HG03039 (cell line): ENCODE results near the gene MT1B.

Experiments
- ATAC-seq: cut with Tn5 transposase; IDR thresholded peaks from one replicate; pipeline ENCODE4 v1.9.1; 2021; ENCODE audit warnings: mild to moderate bottlenecking, moderate library complexity; ENCODE audit not compliant: unreplicated experiment

Gene MT1B

DNA sequence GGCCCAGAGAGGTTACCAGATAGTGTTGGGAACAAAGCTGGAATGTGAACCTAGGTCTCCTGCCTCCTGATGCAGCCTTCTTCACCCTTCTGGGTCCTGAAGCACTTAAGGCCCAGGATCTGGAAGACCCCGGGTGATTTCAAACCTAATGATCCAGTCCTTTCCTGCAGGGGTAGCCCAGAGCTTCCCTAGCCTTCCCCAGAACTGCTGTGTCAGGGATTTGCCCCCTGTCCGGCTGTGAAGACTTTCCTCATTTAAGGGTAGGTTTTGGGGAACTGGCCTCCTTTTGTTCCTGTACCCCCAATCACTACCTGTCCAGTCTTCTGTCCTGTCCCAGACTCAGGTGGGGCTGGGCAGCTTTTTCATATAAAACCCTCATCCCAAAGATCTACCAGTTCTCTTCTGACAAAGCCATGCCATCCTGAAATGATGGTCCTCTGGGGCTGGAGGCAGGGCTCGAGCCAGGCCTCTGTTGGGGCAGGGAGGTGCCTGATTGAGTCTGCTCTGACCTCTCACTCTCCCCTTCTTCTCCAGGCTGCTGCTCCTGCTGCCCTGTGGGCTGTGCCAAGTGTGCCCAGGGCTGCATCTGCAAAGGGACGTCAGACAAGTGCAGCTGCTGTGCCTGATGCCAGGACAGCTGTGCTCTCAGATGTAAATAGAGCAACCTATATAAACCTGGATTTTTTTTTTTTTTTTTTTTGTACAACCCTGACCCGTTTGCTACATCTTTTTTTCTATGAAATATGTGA is 31.9 kb downstream of the MT1B start:
- ATAC-seq: no peak

DNA sequence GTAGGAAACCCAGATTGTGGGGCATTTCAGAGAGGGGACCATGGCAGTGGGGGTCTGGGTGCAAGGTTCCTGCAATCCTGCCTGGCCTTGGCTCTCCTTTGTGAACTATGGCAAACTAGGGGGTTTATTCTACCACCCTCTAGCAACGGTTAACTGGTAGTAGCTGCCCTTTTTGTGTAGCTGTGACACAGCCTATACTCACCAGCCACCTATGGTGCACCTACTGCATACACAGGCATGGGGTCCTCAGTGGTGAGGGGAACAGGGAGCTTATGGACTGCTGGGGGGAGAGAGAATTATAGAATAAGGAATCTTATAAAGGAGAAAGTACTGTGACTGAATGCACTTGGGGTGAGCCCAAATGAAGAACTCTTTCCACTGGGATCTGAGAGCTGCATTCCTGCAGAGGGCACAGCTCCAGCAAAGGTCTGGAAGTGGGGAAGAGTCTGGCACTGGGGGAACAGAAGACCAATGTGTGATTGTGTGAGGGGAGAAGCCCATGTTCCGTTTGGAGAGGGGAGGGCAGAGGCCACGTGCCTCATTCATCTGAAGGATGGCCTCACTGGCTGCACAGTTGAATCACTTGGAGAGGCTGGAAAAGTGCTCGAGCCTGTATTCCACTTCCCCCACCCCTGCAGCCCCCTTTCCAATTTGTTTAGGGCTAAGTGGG is 32.7 kb downstream of the MT1B start:
- no peak for ATAC-seq

DNA sequence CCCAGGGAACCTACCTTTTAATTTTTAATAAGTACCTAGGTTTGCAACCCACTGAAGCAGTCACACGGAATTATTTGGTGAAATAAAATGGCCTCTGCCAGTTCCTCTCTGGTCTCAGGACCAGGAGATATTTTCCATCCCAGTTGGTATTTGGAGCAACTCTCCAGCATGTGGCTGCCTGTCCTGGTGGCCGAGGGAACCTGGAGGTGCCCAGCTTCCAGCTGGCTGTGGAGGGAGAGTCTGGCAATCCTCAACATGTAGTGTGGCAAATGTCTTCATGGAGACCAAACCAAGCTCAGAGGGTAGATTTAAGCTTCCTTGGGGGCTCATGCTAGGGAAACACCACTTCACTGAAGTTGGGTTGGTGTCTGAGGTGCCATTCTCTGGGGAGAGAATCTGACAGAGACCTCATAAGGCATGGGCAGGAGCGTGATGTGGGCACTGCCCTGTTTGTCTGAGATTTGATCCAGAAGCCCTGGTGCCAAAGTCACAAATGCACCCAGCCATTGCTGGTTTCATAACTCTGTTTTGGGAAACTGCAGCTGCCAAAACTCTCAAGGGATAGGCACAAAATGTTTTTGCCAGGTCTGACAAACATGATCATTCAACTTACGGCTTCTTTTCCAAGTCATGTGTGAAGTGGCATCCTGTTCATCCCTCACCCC is 33.4 kb downstream of the MT1B start:
- no peak for ATAC-seq

DNA sequence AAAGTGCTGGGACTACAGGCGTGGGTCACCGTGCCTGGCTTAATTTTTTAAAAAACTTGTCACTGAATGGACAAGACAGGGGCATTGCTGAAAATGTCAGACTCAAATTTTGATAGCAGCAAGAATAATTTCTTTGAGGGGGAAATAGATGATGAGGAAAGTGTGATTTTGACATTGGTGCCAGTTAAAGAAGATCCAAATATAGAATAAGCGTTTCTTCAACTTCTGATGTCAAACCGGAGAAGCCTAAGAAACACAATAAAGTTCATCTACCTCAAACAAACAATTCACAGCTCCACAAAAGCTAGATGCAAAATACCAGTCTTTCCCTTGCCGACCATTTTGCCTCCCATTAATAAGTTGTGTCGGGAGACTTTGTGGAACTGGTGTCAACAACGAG is 35.1 kb downstream of the MT1B start:
- ATAC-seq: no peak

DNA sequence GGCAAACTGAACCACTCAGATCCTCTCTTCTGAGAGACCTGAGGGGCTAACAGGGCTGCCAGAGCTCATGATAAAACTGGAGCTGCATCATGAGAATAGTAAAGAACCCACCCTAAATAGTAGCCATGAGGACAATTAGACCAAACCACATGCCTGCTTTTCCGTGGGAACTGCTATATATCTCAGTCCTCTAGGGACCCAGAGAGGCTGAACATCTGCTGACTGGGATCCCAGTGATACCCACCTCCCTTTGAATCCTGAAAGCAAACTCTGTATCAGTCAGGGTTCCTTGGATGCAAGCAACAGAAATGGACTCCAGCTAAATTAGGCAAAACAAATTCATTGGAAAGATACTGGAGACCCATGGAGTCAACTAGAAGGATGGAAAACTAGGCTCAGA is 37.1 kb downstream of the MT1B start:
- ATAC-seq: no peak

DNA sequence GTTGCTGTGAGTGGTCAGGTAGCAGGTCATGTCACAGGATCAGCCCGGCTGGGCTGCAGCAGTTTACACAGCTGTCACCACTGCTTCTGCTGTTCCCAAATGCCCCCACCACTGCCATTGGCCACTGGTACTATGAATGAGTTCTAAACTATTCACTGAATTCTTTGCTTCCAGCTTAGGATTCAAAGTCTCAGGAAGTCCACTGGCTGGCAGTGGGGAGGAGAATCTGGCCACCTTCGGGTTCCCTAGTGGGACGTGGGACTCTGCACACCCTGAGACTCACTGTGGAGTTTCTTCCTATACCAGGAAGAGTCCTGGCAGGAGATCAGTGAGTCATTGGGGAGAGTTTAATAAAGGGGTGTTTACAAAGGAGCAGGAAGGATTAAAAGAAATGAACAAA is 37.5 kb downstream of the MT1B start:
- ATAC-seq: no peak

DNA sequence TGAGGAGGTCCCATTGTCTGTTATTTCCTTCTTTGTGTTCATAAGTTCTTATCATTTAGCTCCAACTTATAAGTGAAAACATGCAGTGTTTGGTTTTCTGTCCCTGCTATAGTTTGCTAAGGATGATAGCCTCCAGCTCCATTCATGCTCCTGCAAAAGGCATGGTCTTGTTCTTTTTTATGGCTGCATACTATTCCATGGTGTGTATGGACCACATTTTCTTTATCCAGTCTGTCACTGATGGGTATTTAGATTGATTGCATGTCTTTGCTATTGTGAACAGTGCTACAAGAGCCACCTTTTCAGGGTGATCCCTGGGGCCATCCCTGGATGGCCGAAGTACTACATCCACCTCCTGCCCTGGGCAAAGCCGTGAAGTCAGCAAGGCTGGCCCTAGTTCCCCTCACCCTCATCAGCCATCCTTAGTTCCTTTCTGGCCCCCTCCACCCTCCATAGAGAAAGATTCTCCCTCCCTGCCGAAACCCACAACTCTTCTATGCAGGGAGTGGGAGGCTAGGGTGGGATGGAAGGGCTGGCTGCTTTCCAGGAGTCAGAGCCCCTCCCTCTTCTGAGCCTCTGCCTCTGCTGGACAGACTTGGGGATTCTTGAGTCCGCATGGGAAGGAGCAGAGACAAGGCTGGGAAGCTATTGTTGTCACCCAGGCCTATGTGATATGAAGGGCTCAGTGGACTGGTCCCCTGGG is 38.9 kb downstream of the MT1B start:
- ATAC-seq: no peak

DNA sequence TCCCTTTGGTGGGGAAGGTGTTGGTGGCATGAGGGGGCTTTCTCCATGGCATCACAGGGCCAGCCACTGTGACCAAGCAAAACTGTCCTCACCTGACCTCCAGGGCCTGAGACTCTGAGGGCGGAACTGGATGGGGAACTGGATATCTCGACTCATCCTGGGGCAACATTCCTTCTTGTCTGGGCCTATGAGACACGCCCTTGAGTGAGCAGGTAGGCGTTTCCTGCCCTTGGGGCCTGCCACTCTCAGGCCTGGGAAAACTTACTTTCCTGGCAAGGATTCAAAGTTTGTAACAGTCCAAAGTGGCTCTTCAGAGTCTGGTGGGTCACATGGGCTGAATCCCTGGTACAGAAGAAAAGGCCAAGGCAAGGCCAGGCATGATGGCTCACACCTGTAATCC is 40.2 kb downstream of the MT1B start:
- ATAC-seq: no peak

DNA sequence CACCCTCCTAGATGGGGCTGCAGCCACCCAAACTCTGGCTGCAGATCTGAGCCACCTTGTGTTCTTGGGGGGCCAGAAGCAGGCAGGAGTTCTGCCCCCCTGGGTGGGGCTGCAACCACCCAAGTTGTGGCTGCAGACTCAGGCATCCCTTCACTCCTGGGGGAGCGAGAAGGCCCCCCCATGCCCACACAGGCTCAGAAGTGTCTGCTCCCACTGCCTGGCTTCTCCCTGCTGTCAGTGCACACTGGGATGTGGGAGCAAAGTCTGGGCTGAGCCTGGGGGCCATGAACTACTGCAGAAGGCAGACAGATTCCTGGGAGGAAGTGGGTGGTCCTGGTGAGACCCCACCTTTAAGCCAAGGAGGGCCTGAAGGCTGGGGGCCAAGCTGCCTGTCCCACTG is 43.6 kb downstream of the MT1B start:
- ATAC-seq: no peak

DNA sequence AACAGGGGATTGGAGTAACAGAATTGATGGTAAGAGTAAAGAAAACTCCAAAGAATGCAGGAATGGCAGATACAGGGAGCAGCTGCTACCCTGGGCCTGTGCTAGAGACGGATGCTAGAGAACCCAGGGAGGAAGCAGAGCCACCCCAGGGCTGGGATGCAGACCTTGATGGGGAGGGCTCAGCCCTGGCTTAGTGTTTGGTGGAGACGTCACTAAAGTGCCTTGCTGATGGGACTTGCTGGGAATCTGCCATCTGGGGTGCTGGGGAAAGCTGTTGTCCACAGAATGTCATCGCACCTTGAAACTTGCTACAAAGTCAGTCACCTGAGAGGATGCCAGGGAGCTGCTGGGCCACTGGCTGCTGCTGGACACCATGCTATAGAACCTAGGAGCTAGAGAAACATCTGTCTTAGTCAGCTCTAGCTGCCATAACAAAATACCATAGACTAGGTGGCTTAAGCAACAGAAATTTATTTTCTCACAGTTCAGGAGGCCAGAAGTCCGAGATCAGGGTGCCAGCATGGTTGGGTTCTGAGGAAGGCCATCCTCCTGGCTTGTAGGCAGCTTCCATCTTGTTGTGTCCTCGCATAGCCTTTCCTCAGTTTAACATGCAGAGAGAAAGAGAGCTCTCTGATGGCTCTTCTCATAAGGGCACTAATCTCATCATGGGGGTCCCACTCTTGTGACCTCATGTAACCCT is 45.9 kb downstream of the MT1B start:
- ATAC-seq: no peak

DNA sequence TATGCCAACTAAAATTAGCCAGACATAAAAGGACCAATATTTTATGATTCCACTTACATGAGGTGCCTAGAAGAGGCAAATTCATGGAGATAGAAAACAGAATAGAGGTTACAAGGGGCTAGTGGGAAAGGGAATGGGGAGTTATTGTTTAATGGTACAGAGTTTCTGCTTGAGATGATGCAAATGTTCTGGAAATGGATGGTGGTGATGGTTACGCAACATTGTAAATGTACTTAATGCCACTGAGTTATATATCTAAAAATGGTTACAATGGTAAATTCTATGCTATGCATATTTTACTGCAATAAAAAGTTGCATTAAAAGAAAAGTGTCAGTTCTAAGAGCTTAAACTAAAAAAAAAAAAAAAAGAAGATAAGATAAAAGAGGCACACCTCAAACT is 48.5 kb downstream of the MT1B start:
- no peak for ATAC-seq

DNA sequence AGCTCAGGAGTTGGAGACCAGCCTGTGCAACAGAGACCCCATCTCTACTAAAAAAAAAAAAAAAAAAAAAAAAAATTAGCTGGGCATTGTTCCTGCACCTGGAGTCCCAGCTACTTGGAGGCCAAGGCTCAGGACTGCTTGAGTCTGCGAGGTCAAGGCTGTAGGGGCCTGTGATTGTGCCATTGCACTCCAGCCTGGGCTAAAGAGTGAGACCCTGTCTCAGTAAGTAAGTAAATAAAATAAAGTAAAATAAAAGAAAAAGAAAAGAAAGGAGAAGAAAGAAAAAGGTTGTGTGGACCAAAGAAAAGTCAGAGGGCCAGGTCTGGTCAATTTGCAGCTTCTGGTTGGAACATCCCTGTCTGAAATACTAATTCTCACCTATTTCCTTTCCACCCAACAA is 48.9 kb downstream of the MT1B start:
- ATAC-seq: no peak

DNA sequence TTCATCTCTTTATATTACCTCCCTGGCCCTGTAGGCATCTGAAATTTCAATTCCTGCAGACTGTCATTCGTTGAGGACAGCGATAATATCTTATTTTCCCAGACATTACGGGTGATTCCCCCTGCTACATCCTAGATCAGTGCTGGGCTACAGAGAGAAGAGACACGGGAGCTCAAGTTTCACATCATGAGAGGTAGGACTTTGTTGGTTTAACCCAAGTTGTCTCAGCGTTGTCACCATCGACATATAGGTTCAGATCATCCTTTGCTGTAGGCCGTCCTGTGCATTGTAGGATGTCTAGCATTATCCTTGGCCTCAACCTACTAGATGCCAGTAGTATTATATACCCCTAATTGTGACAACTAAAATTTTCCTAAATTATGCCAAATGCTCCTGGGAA is 49.8 kb downstream of the MT1B start:
- no peak for ATAC-seq
